Gastrocnemius medialis (tissue), 4 donors: Measurements from ENCODE around the gene ZDHHC6.

Experiments
- CTCF ChIP-seq, 5 experiments: fragments of 450-650 bp in 3 of 5; fragments of 200-600 bp in 2 of 5; sonication (generic) in 2 of 5; IDR thresholded peaks in 4 of 5; conservative IDR thresholded peaks in 1 of 5; 1 replicate in 4 of 5; 2 replicates in 1 of 5; pipeline ENCODE4 v1.5.1; 2016 to 2019; ENCODE audit warnings: antibody characterized with exemption in 5 of 5, mild to moderate bottlenecking in 3 of 5, moderate library complexity in 3 of 5
- POLR2A ChIP-seq, 2 donors: fragments of 450-650 bp; IDR thresholded peaks; one replicate each; pipeline ENCODE4 v1.6.1; 2017; ENCODE audit warnings: antibody characterized with exemption in 2 of 2, mild to moderate bottlenecking in 2 of 2, moderate library complexity in 2 of 2

- TF ChIP-seq POLR2A (IDR thresholded peaks at IDR 0.05) (no peak), CTCF (IDR thresholded peaks at IDR 0.05 in 4 of 5, conservative IDR thresholded peaks at IDR 0.05 in 1 of 5) (no peak)
Observed at GRCh38 chr10:112442063-112442462, 4.7 kb downstream of the ZDHHC6 start.
